Thyroid gland (tissue), 4 donors: ENCODE data around the gene SPATA2. TPM values are rescaled to one million over a fixed set of nuclear protein-coding genes. Genes with fewer than 3 reads are reported as not detected.

Experiments
- DNase-seq, 2 donors: peaks; one replicate each; pipeline ENCODE4 v3.0.0-alpha.2; 2019
- H3K27ac ChIP-seq, 3 donors: fragments of 200-600 bp; sonication (generic); 1 replicate in 2 of 3; 2 replicates in 1 of 3; pipeline ENCODE4 v1.5.1; 2016 to 2019; ENCODE audit warnings: mild to moderate bottlenecking in 1 of 3, moderate library complexity in 1 of 3
- H3K27me3 ChIP-seq: fragments of 200-600 bp; sonication (generic); one replicate; pipeline ENCODE4 v1.5.1; 2019
- H3K36me3 ChIP-seq, 2 donors: fragments of 200-600 bp; sonication (generic); one replicate each; pipeline ENCODE4 v1.5.1; 2016 to 2019
- H3K4me1 ChIP-seq, 2 donors: fragments of 200-600 bp; sonication (generic); one replicate each; pipeline ENCODE4 v1.5.1; 2017 to 2019
- H3K4me3 ChIP-seq, 3 donors: fragments of 200-600 bp; sonication (generic); replicated peaks in 1 of 3; 1 replicate in 2 of 3; 2 replicates in 1 of 3; pipeline ENCODE4 v1.5.1; 2016; ENCODE audit warnings: mild to moderate bottlenecking in 1 of 3
- H3K9me3 ChIP-seq: fragments of 200-600 bp; sonication (generic); one replicate; pipeline ENCODE4 v1.5.1; 2017
- POLR2A ChIP-seq, 2 donors: fragments of 450-650 bp; IDR thresholded peaks; one replicate each; pipeline ENCODE4 v1.6.1; 2017; ENCODE audit warnings: antibody characterized with exemption in 2 of 2, mild to moderate bottlenecking in 2 of 2, moderate library complexity in 1 of 2
- WGBS, 2 donors: methylation state at CpG; one replicate each; pipeline ENCODE4 v1.1.5; 2017; 5-methylcytosine and 5-hydroxymethylcytosine counted together
- intact Hi-C: fragments of 100-400 bp; cut with DNase I; formaldehyde crosslinking; loops from one replicate; pipeline ENCODE4 v1.15.1; 2023
- total RNA-seq, 4 donors: library from RNA; depleted of rRNA; stranded (reverse); fragments of >200 nt; gene quantifications; one replicate each; pipeline ENCODE4 v1.2.3, GENCODE V29; 2016
- TF ChIP-seq, protein P1 (sequence below), 6 experiments: fragments of 200-600 bp in 3 of 6; fragments of 450-650 bp in 3 of 6; sonication (generic) in 3 of 6; IDR thresholded peaks; one replicate each; pipeline ENCODE4 v1.5.1; 2016 to 2019; ENCODE audit warnings: antibody characterized with exemption in 6 of 6, mild to moderate bottlenecking in 2 of 6, inconsistent platforms in 1 of 6, moderate library complexity in 1 of 6

The SPATA2 gene
- total RNA-seq, 4 donors from 2014 or later, result 5.0 to 14.2 (median 12.7) TPM

DNA sequence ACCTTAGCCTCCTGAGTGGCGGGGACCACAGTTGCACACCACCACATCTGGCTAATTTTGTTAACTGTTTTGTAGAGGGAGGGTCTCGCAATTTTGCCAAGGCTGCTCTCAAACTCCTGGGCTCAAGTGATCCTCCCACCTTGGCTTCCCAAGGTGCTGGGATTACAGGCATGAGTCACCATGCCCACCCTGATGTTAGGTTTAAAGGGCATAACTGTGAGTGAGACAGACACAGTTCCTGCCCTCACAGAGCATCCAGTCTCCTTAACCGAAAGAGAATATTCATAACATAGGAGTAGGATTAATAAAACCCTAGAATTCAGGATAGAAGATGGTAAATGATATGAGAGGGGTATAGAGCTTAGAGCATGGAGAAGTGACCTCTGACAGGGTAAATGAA, 3.1 kb upstream of the SPATA2 start:
- Histone ChIP-seq H3K9me3 (no peaks in the 10 kb centered on the region), H3K4me3 (no peak overlapping the region), H3K36me3 (no peaks in the 10 kb centered on the region), H3K4me1 (peaks cover 12 to 20% of the 10 kb centered on the region in 2 donors), H3K27ac (no peak overlapping the region), H3K27me3 (no peaks in the 10 kb centered on the region)
- intact Hi-C loops, result loop anchor here (10.0 kb wide), 1 partner anchor 64 kb away; no protein-coding TSS in a partner anchor
- TF ChIP-seq, protein P1, sequence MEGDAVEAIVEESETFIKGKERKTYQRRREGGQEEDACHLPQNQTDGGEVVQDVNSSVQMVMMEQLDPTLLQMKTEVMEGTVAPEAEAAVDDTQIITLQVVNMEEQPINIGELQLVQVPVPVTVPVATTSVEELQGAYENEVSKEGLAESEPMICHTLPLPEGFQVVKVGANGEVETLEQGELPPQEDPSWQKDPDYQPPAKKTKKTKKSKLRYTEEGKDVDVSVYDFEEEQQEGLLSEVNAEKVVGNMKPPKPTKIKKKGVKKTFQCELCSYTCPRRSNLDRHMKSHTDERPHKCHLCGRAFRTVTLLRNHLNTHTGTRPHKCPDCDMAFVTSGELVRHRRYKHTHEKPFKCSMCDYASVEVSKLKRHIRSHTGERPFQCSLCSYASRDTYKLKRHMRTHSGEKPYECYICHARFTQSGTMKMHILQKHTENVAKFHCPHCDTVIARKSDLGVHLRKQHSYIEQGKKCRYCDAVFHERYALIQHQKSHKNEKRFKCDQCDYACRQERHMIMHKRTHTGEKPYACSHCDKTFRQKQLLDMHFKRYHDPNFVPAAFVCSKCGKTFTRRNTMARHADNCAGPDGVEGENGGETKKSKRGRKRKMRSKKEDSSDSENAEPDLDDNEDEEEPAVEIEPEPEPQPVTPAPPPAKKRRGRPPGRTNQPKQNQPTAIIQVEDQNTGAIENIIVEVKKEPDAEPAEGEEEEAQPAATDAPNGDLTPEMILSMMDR (IDR thresholded peaks at IDR 0.05), result no peak
- no peak for TF ChIP-seq POLR2A (IDR thresholded peaks at IDR 0.05)
- WGBS, 2 donors, result 95 to 100% methylated on average over 3 of the region's 3 CpGs
- no peak for DNase-seq

DNA sequence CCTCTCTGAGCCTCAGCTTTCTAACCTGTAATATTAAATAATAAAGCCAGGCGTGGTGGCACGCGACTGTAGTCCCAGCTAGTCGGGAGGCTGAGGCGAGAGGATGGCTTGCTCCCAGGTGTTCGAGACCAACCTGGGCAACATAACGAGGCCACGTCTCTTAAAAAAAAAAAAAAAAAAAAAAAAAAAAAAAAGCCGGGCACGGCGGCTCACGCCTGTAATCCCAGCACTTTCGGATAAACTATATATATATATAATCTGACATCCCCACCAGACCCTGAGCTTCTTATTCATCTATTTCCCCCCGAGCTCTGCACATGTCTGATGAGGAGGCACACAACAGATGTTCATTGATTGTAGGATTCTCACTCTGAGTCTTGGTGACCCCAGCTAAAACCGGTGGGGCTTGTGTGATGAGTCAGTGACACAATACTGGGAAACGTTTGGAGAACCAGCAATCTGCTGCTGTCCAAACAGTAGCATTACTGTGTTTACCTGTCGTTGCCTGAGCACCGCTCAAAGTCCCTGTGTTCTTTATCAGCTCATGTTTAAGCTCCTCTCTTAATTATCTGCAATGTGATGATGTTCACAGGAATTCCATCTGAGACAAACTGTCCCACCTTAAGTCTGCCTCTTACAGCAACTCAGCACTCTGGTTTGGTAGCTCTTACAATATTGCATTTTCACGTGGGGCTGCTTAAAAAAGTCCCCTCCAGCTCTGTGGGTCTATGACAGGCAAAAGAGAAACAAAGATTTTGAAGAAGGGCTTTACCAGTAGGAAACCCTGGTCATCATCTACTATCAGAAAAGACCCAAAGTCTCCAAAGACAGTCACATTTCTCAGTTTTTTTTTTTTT, 1.0 kb upstream of the SPATA2 start:
- peak overlapping the region in 2 of 3 donors; percentile 95 for H3K4me3 ChIP-seq
- peaks cover 30 to 36% of the 10 kb centered on the region in 2 donors for H3K4me1 ChIP-seq
- intact Hi-C loops, result loop anchor here (10.0 kb wide), 1 partner anchor 62 kb away; no protein-coding TSS in a partner anchor
- TF ChIP-seq, protein P1 (IDR thresholded peaks at IDR 0.05), result no peak
- no peak for TF ChIP-seq POLR2A (IDR thresholded peaks at IDR 0.05)
- WGBS, 2 donors, result 36 to 47% methylated on average over 19 of the region's 19 CpGs
- DNase-seq, result peak; percentile 47 to 48
- no peaks in the 10 kb centered on the region for H3K27me3 ChIP-seq
- H3K27ac ChIP-seq, result peak overlapping the region; percentile 98 to 100 (median 100)
- H3K36me3 ChIP-seq, result no peaks in the 10 kb centered on the region
- H3K9me3 ChIP-seq, result no peaks in the 10 kb centered on the region

DNA sequence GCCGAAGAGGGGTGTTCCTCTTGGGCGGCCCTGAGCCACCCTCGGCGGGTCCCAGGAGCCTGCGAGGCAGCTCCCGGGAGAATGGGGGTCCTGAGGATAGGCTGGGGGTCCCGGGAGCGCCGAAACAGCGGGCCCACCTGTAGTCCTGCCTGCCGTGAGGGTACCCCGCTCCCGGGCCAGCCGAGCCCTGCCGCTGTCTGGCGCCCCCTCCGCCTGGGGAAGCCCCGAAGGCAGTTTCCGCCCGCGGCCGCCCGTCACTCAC, 280 bp downstream of the SPATA2 start:
- H3K36me3 ChIP-seq, result no peaks in the 10 kb centered on the region
- 0% methylated on average over 10 of the region's 23 CpGs; no CpG with 5 or more reads in 1 of the 2 donors for WGBS, 2 donors
- DNase-seq, result no peak
- TF ChIP-seq, protein P1 (IDR thresholded peaks at IDR 0.05), result no peak
- TF ChIP-seq POLR2A (IDR thresholded peaks at IDR 0.05), result no peak
- H3K4me1 ChIP-seq, result peaks cover 36 to 38% of the 10 kb centered on the region in 2 donors
- no peaks in the 10 kb centered on the region for H3K9me3 ChIP-seq
- H3K27ac ChIP-seq, result peak overlapping the region; percentile 98 to 100 (median 100)
- H3K27me3 ChIP-seq, result no peaks in the 10 kb centered on the region
- peak overlapping the region; percentile 95 to 97 (median 95) for H3K4me3 ChIP-seq
- intact Hi-C loops, result loop anchor here (10.0 kb wide), 1 partner anchor 60 kb away; no protein-coding TSS in a partner anchor

DNA sequence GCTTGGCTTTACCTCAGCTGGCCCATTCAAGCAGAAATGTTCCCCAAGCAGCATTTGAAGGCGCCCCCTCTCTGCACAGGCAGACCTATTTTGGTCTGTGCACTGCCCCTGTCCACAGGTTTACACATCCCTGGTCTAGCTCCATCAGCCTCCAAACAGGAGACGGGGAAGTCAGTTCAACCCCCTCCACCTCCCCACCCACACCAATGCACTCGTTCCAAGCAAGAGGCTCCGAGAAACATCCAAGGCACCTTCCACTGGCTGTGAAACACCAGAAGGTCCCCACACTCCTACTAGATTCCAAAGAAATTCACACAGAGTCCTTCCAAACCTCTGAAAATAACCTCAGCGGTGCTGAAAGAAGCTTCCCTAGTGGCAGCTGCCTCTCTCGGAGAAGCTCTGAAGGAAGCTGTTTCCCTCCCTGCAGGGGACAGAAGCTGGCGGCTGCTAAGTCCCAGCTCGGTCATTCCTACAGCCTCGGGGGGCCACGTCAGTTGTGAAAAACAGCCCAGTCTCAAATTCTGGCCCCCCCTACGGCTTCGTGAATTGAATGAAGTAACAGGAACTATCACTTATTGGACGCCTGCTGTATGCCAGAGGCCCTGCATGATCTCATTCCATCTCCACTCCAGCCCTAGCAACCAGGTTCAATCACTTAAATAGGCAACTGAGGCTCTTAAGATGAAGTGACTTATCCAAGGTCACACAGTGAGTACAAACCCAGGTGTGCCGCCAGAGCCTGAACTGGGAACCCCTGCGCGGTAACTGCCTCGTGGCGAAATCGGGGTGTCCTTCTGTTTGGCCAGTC, 815 bp downstream of the SPATA2 start:
- H3K9me3 ChIP-seq, result no peaks in the 10 kb centered on the region
- no peaks in the 10 kb centered on the region for H3K36me3 ChIP-seq
- intact Hi-C loops, result loop anchor here (10.0 kb wide), 1 partner anchor 60 kb away; no protein-coding TSS in a partner anchor
- H3K27me3 ChIP-seq, result no peaks in the 10 kb centered on the region
- peak overlapping the region; percentile 98 to 100 (median 100) for H3K27ac ChIP-seq
- DNase-seq, result peak; percentile 46 to 52
- WGBS, 2 donors, result 3 to 6% methylated on average over 10 to 13 of the region's 19 CpGs
- peak overlapping the region; percentile 95 to 97 (median 95) for H3K4me3 ChIP-seq
- peak in 1 of 2 donors; percentile 11 for TF ChIP-seq POLR2A (IDR thresholded peaks at IDR 0.05)
- TF ChIP-seq, protein P1 (IDR thresholded peaks at IDR 0.05), result peak in 2 of 6 experiments; percentile 17 to 26
- peaks cover 36 to 43% of the 10 kb centered on the region in 2 donors for H3K4me1 ChIP-seq
